Stimulated activated effector memory CD8-positive, alpha-beta T cell treated with anti-CD3 and anti-CD28 coated beads, Interleukin-12 subunit alpha, Interleukin-12 subunit beta, amount 100 ng/mL, for 72 hours (primary cell): Measurements from ENCODE around the gene EPYC.

Experiments
- ATAC-seq: fragments of 150-1000 bp; cut with Tn5 transposase; 2 replicates; pipeline ENCODE4 v1.10.0; 2021
- DNase-seq, 2 donors: peaks; one replicate each; pipeline ENCODE4 v3.0.0; 2021 to 2022; ENCODE audit warnings: low spot score in 2 of 2
- H3K27ac Mint-ChIP-seq: one replicate; pipeline ENCODE4 v1.8.0; 2022; ENCODE audit warnings: mild to moderate bottlenecking, mixed read lengths
- H3K36me3 Mint-ChIP-seq: one replicate; pipeline ENCODE4 v1.8.0; 2022; ENCODE audit warnings: mild to moderate bottlenecking, mixed read lengths
- H3K4me1 Mint-ChIP-seq: one replicate; pipeline ENCODE4 v1.8.0; 2022; ENCODE audit warnings: mixed read lengths
- H3K4me3 Mint-ChIP-seq: one replicate; pipeline ENCODE4 v1.8.0; 2022; ENCODE audit warnings: mild to moderate bottlenecking, mixed read lengths
- H3K9me3 Mint-ChIP-seq: one replicate; pipeline ENCODE4 v1.8.0; 2022; ENCODE audit warnings: mixed read lengths

EPYC gene

DNA sequence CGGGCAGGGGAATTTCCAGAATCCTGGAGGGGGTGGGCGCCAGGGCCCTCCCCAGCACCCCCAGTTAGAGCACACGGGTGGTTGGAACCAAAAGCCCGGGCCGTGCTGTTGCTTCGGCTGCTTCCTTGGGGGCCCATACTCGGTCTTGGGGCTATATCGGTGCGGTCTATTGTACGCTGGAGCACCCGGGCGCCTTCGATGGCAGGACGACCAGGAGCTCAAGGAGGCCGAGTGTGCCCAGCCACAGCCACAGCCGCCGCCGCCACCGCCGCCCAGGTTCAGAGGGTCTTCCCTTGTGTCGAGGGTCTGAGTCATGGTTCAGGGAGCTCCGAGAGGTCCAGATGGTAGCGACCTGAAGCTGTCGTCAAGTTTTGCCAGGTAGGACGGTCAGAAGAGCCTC lies 50.3 kb downstream of the EPYC start:
- DNase-seq: no peak
- Mint-ChIP-seq H3K27ac (no peak overlapping the region), H3K9me3 (no peaks in the 10 kb centered on the region), H3K4me3 (no peak overlapping the region), H3K4me1 (no peaks in the 10 kb centered on the region), H3K36me3 (no peaks in the 10 kb centered on the region)
- ATAC-seq: peak; percentile 14

DNA sequence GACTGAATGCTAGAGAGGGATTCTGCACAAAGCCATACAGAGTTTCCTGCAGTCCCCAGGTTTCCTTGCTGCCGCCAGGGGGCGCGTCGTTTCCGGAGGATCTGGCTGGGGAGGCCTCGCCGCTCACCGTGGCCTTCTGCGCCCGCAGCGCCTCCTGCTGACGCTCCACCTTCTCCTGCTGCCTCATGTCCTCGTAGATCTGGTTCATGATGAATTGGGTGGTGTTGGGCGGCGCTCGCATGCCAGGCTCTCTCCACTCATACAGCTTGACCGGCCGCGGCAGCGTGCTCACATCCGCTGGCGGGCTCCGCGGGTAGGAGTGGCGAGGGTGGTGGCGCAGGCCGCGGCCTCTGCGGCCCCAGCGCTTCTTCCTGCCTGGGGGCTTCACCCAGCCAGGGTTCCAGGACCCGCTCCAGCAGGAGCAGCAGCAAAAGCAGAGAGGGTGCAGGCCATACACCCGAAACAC lies 50.8 kb downstream of the EPYC start:
- H3K27ac Mint-ChIP-seq: no peak overlapping the region
- no peaks in the 10 kb centered on the region for H3K36me3 Mint-ChIP-seq
- DNase-seq (no peak), ATAC-seq (peak; percentile 35)
- no peaks in the 10 kb centered on the region for H3K4me1 Mint-ChIP-seq
- no peak overlapping the region for H3K4me3 Mint-ChIP-seq
- H3K9me3 Mint-ChIP-seq: no peaks in the 10 kb centered on the region

DNA sequence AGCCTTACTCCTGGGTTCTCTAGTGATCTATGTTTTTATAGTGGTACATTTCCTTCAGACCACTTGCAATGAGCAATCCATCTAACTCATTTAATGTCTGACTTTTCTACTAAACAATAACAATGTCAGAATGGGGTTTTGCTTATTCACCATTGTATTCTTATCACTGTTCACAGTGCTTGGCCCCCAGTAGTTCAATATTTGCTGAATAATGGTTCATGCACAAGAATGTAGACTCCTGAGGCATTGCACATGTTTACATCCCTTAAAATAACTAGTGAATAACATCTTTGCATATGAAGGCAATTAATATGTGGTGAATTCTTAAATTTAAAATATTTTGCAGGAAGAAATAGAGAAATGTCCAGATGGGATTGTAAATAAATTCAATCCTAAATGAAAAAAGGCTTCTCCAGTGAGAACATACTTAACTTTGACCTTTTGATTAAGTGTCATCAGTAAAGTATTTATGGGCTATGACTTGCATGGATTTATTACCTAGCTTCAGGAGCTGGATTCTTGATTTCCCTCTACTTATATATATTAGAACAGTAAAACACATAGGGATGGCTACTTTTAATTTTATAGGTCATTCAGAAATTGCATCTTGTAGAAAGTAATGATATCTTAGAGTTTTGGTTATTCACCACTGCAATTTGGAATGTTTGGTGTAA lies 53.2 kb downstream of the EPYC start:
- no peaks in the 10 kb centered on the region for H3K9me3 Mint-ChIP-seq
- no peaks in the 10 kb centered on the region for H3K36me3 Mint-ChIP-seq
- no peak for ATAC-seq
- H3K27ac Mint-ChIP-seq: no peak overlapping the region
- no peak overlapping the region for H3K4me3 Mint-ChIP-seq
- no peaks in the 10 kb centered on the region for H3K4me1 Mint-ChIP-seq
- DNase-seq: no peak

DNA sequence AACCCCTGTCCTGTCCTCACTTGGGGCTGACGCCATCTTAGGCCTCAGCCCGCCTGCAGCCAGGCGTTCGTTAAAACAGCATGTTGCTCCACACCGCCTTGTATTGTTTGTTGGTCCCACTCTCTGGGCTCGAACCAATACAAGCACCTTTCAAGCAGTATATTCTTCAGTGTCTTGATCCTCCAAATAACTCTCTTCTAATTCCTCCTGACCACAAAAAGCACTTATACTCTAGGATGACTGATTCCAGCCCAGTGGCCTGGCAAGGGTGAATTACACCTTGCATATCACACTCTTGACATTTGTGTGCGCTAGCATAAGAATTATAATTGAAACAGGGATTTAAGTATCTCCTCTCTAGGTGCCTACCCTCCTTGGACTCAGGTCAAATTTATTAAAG lies 56.9 kb downstream of the EPYC start:
- Mint-ChIP-seq H3K9me3 (no peaks in the 10 kb centered on the region), H3K4me1 (no peaks in the 10 kb centered on the region), H3K36me3 (no peaks in the 10 kb centered on the region), H3K4me3 (no peak overlapping the region), H3K27ac (no peak overlapping the region)
- DNase-seq (no peak), ATAC-seq (no peak)

DNA sequence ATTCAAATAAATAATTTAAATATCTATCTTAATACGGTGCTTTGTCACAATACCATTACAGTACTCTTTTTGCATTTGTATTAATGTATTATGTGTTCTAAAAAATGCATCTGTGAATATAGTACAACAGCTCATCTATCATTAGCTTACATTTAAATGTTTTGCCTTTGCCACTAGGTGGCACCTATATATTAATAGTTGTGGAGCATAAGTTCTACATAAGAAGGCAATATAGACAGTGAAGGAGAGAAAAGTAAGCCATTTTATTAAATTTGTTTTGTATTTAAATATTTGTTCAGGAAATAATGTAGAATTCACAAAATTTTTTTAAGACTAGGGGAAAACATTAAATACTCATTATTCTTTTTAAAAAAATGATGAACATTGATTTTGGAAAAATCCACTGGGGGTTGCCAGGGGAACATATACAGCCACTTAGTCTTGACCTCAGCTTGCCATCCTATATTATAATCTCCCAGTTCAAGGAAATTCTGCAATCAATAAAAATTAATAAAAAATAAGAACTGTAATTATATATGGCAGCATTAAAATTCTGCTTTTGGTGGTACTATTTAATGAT lies 59.6 kb downstream of the EPYC start:
- Mint-ChIP-seq H3K27ac (no peak overlapping the region), H3K4me1 (no peaks in the 10 kb centered on the region), H3K4me3 (no peak overlapping the region), H3K9me3 (no peaks in the 10 kb centered on the region), H3K36me3 (no peaks in the 10 kb centered on the region)
- ATAC-seq (no peak), DNase-seq (no peak)

DNA sequence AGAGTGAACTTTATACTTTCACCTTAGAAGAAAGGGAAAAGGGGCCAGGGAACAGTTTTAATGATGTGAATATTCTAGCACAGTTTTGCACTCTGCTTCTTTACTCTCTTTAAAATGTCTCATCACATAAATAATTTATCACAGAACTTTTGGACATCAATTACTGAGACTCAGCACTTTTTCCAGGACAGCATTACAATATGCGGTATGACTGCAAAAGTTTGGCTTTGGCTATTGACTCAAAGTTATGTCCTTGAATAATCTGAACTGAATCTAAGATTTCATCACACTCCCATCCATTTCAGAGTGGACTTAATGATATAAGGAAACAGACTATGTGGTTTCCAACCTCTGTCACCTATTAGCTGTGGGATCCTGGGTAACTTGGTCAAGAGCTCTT lies 61.5 kb downstream of the EPYC start:
- ATAC-seq: no peak
- Mint-ChIP-seq H3K36me3 (no peaks in the 10 kb centered on the region), H3K27ac (no peak overlapping the region), H3K4me3 (no peak overlapping the region), H3K4me1 (no peaks in the 10 kb centered on the region), H3K9me3 (no peaks in the 10 kb centered on the region)
- no peak for DNase-seq

DNA sequence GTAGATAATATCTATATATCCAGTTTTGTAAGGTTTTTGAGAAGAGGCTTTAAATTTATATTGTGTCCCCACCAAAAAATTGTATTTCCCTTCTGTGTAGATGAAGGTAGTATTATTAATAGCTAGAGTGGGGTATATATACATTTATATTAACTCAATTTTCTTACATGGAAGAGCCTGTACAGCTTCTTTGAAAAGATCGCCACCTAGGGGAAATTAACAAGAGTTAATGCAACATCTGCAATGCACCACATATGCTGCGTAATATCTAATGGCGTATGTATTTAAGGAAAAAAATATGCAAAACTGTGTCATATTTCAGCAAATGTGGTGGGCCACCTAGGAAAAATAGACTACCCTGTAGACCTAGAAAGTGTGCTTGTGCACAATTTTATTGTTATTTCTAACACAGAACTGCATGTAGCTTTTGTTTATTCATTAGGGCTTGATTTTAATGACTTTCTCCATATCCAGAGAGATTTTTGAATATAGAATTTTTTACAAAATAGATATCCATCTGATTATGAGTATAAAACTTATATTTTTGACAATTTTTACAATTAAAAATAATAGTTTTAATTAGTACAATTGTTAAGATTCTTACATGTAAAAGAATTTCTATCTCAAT lies 63.8 kb downstream of the EPYC start:
- no peaks in the 10 kb centered on the region for H3K9me3 Mint-ChIP-seq
- no peaks in the 10 kb centered on the region for H3K36me3 Mint-ChIP-seq
- H3K27ac Mint-ChIP-seq: no peak overlapping the region
- ATAC-seq (no peak), DNase-seq (no peak)
- no peaks in the 10 kb centered on the region for H3K4me1 Mint-ChIP-seq
- H3K4me3 Mint-ChIP-seq: no peak overlapping the region

DNA sequence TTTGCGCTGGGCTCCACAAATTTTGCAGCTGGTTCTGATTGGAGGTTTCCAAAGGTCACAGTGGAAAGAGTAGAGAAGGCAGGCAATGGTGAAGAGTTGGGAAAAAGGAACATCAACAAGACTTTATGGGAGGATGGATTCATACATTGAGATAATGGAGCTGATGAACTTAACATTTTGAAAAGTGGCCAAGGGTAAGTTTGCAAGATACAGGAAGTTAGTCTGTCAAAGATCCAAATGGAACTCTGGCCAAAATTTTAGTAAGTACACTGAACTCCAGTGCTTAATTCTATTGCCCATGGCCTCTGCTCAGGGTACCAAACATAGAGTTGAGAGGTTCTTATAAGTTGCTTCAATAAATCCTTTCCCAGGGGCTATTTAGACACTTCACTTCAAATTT lies 65.4 kb downstream of the EPYC start:
- Mint-ChIP-seq H3K9me3 (no peaks in the 10 kb centered on the region), H3K27ac (no peak overlapping the region), H3K4me3 (no peak overlapping the region), H3K36me3 (no peaks in the 10 kb centered on the region), H3K4me1 (no peaks in the 10 kb centered on the region)
- ATAC-seq: no peak
- no peak for DNase-seq

DNA sequence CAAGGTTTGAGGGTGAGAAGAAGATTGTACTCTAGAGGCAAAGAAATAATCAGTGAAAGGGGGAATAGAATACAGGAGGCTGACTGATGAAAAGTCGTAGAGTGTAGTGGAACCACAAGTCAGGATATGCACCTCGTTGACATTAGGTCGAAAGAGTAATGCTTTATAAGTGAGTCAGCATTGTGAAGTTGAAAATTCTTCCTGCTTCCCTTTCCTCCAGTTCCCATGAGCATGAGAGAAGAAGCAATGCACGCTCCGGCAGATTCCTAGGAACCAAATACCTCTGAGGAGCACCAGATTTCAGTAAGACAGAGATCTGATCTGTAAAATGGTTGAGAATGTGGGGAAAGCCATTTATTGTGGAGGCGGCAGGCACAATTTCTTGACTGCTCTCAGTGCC lies 66.3 kb downstream of the EPYC start:
- ATAC-seq: no peak
- Mint-ChIP-seq H3K4me1 (no peaks in the 10 kb centered on the region), H3K4me3 (no peak overlapping the region), H3K36me3 (no peaks in the 10 kb centered on the region), H3K9me3 (no peaks in the 10 kb centered on the region), H3K27ac (no peak overlapping the region)
- no peak for DNase-seq

DNA sequence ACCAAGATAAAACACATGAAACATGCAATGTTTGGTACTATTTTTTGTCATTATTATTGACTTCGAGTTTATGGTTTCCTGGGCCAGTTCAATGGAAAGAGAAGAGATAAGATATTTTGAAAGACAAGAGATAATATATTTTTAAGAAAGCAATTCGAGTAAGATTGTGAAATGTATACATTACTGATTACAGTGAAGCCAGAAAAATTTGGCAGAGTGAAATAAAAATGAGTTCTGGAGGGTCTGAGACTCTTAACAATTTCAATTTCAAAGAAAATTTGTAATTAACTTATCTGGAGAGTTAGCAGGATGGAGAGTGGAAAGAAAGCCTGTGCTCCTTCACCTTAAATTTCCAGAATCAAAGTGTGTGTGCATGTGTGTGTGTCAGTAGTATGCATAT lies 67.1 kb downstream of the EPYC start:
- H3K36me3 Mint-ChIP-seq: no peaks in the 10 kb centered on the region
- ATAC-seq: no peak
- H3K9me3 Mint-ChIP-seq: no peaks in the 10 kb centered on the region
- no peak for DNase-seq
- H3K4me3 Mint-ChIP-seq: no peak overlapping the region
- H3K4me1 Mint-ChIP-seq: no peaks in the 10 kb centered on the region
- no peak overlapping the region for H3K27ac Mint-ChIP-seq

DNA sequence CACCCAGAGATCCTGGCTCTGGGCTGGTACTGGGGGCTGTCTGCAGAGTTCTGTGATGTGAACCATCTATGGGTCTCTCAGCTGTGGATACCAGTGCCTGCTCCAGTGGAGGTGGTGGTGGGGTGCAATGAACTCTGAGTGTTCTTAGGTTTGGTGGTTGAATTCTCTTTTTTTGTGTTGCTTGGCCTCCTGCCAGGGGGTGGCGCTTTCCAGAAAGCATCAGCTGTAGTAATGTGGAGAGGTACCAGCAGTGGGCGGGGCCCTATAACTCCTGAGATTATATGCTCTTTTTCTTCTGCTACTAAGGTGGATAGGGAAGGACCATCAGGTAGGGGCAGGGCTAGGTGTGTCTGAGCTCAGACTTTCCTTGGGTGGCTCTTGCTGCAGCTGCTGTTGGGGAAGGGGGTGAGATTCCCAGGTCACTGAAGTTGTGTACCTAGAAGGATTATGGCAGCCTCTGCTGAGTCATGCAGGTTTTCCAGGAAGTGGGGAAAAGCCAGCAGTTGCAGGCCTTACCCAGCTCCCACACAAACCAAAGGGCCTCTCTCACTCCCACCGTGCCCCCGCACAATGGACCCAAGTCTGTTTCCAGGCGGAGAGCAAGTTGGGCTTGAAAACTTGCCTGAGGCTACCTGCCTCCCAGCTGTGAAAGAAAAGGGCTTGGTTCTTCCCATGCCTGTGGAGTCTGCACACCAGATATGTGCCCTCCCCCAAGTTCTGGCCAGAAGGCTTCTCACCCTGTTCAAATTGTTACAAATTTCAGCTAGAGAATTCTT lies 68.4 kb downstream of the EPYC start:
- Mint-ChIP-seq H3K36me3 (no peaks in the 10 kb centered on the region), H3K4me1 (no peaks in the 10 kb centered on the region), H3K4me3 (no peak overlapping the region), H3K27ac (no peak overlapping the region), H3K9me3 (no peaks in the 10 kb centered on the region)
- no peak for ATAC-seq
- no peak for DNase-seq

DNA sequence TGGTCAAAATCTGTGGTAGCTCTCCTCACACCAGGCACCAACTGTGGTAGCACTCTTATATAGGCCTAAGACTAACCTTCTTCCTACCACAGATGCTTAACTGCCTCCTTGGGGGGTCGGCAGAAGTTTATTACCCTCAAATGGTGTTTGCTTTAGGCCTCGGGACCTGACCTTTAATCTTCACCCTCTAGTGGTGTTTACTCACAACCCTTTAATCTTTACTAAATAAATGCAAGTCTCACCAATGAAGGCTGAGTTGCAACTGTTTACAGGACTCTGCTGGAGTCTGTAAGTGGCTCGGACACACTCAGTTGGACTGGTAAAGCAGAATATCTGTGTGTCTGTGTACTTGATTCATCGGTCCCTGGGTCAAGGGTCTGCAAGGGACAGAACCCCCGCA lies 79.2 kb downstream of the EPYC start:
- DNase-seq: no peak
- Mint-ChIP-seq H3K27ac (no peak overlapping the region), H3K4me1 (no peaks in the 10 kb centered on the region), H3K9me3 (peaks cover 9% of the 10 kb centered on the region), H3K4me3 (no peak overlapping the region), H3K36me3 (no peaks in the 10 kb centered on the region)
- ATAC-seq: no peak

DNA sequence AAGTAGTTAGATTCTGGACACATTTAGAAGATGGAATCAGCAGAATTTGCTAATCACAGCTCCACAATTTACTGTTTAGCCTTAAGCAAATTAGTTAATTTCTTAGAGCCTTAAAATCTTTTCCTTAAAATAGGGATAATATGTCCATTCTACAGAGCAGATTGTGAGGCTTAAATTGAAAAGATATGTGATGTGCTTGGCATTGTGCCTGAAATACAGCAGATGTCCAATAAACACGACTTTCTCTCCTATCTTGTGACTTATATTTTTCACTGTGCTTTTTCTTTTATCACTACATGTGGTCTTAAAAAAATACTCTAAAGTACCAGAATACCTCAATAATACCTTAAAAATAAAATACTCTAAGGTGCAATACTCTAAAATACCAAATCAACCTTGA lies 80.4 kb downstream of the EPYC start:
- ATAC-seq: no peak
- peaks cover 6% of the 10 kb centered on the region for H3K9me3 Mint-ChIP-seq
- H3K4me1 Mint-ChIP-seq: no peaks in the 10 kb centered on the region
- no peak overlapping the region for H3K27ac Mint-ChIP-seq
- no peak overlapping the region for H3K4me3 Mint-ChIP-seq
- no peak for DNase-seq
- H3K36me3 Mint-ChIP-seq: no peaks in the 10 kb centered on the region

DNA sequence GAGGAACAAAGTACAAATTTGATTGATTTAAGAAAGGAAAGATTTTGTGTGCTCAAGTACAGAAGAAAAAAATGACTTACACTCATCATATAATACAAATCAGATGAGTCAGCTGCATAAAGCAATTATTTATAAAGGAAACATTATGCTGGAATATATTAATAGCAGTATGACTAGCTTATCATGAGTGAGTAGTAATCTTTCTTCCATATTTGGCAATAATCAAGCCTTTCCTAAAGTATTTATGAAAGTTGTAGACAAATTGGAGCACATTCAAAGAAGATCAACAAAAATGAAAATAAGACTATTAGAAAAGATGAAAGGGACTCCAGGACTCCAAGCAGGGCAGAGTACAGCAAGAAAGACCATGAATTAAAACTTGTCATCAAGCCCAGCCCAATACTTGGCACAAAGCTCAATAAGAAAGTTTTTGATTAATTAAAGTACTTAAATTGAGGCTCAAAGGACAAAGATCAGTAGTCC lies 82.6 kb downstream of the EPYC start:
- no peak overlapping the region for H3K4me3 Mint-ChIP-seq
- H3K4me1 Mint-ChIP-seq: no peaks in the 10 kb centered on the region
- DNase-seq (no peak), ATAC-seq (no peak)
- no peak overlapping the region for H3K27ac Mint-ChIP-seq
- H3K36me3 Mint-ChIP-seq: no peaks in the 10 kb centered on the region
- no peaks in the 10 kb centered on the region for H3K9me3 Mint-ChIP-seq

DNA sequence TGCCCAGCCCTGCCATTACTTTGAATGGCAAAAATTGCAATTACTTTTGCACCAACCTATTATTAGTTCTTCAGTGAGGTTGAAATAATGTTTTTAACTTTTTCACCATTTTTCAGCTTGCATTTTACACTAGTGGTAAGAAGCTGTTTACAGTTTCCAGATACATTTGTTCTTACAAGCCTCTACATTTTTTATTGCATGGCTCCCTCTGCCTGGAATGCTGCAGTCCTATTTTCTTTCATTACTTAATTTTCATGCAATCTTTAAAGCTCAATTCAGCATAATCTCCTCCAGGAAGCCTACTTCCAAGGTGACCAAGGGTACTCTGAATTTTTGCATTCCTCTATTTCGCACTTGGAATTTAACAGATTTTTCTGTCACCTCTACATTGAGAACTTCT lies 83.2 kb downstream of the EPYC start:
- H3K4me3 Mint-ChIP-seq: no peak overlapping the region
- no peaks in the 10 kb centered on the region for H3K36me3 Mint-ChIP-seq
- no peak for ATAC-seq
- H3K4me1 Mint-ChIP-seq: no peaks in the 10 kb centered on the region
- DNase-seq: no peak
- no peaks in the 10 kb centered on the region for H3K9me3 Mint-ChIP-seq
- no peak overlapping the region for H3K27ac Mint-ChIP-seq

DNA sequence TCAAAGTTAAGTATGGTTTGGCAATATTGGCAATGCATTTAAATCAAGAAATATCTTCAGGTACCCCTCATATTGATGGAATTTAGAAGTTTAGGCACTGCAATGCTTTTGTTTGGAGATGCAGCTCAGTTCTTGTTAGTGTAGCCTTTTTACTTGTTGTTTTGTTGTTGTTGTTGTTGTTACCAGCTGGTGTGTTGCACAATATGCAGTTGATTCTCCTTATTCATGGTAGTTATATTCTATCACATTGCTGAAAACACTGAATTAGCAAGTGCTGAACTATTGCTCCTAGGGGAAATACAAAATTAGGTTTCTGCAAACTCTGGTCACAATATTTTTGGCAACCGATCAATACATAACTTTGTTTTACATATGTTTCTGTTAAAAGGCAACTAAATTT lies 84.5 kb downstream of the EPYC start:
- Mint-ChIP-seq H3K4me3 (no peak overlapping the region), H3K9me3 (no peaks in the 10 kb centered on the region), H3K27ac (no peak overlapping the region), H3K36me3 (no peaks in the 10 kb centered on the region), H3K4me1 (no peaks in the 10 kb centered on the region)
- DNase-seq (no peak), ATAC-seq (no peak)
